ENCODE measurements around the gene ERICH2.

Gene ERICH2

DNA sequence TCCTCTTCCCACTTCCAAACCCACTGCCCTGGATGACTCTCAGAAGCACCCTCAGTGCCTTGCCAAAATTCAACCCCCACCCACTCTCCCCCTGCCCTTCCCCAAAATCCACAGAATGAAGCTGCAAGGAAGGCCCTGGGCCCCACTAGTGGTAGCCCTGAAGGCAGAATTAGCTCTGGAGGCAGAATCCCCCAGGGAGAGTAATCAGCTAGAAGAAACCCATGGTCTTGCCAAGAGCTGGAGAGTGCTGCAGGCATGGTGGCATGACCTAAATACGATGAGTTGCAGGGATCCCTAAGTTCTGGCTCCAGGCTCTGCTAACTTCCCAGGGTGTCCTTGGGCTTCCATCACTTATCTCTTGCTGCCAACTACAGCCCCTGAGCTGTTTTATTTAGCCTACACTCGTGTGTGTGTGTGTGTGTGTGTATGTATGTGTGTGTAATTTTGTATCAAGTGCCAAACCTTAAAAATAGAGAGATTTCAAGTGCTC is 54.4 kb downstream of the ERICH2 start:
- Histone ChIP-seq H3K9me3 (ENCODE audit: control extremely low read depth in 1 of 5, control insufficient read depth in 4 of 5, insufficient read depth in 2 of 5, low read depth in 1 of 5, low read length in 4 of 5) (no peaks in the 10 kb centered on the region), H3K27ac (ENCODE audit: insufficient read depth in 1 of 2, low read depth in 1 of 2, low read length in 2 of 2, poor library complexity in 1 of 2, severe bottlenecking in 2 of 2) (no peak overlapping the region), H3K36me3 (ENCODE audit: control insufficient read depth in 4 of 4, insufficient read depth in 4 of 4, low read length in 3 of 4) (no peaks in the 10 kb centered on the region), H3K27me3 (replicated peaks in 2 of 5; ENCODE audit: control insufficient read depth in 4 of 5, insufficient read depth in 5 of 5, low read length in 4 of 5) (peaks cover 0 to 92% (median 39%) of the 10 kb centered on the region in 5 experiments), H3K4me3 (ENCODE audit: control insufficient read depth in 1 of 7, extremely low read depth in 1 of 7, insufficient read depth in 4 of 7, low read depth in 2 of 7, low read length in 6 of 7) (no peak overlapping the region), H3K4me1 (ENCODE audit: control extremely low read depth in 1 of 4, control insufficient read depth in 4 of 4, insufficient read depth in 4 of 4, low read length in 3 of 4) (peaks cover 0 to 42% (median 38%) of the 10 kb centered on the region in 4 experiments)
- no CpG with 5 or more reads among the region's 2 CpGs for WGBS (ENCODE audit: insufficient coverage)
- ChIA-PET CTCF (interaction anchor here (1.1 to 2.5 kb wide), 7 partner anchors 9 to 104 kb away, joined by 3 to 12 read pairs (median 4); partner anchors contain the start of genes GAD1 and GORASP2), POLR2A (no interaction called here)
- DNase-seq = no peak

DNA sequence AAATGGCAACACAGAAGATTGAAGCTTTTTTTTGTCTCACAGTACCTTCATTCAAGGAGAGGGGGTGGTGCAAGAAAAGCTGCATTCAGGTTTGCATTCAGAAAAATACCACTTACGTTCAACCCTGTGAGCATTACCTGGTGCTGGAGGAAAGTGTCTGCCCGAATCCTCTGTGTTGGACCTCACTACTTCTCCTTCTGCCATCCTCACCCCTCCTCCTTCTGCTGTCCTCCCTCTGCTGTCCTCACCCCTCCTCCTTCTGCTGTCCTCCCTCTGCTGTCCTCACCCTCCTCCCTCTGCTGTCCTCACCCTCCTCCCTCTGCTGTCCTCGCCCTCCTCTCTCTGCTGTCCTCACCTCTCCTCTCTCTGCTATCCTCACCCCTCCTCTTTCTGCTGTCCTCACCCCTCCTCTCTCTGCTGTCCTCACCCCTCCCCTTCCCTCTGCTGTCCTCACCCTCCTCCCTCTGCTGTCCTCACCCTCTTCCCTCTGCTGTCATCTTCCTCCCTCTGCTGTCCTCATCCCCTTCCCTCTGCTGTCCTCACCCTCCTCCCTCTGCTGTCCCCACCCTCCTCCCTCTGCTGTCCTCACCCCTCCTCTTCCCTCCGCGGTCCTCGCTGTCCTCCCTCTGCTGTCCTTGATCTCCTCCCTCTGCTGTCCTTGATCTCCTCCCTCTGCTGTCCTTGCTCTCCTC is 57.8 kb downstream of the ERICH2 start:
- ChIA-PET POLR2A (no interaction called here), CTCF (interaction anchor here (0.8 to 1.4 kb wide), 2 partner anchors 11 to 16 kb away, joined by 3 to 5 read pairs; no protein-coding TSS in a partner anchor)
- 93% methylated on average over 4 of the region's 6 CpGs for WGBS (ENCODE audit: insufficient coverage)
- Histone ChIP-seq H3K9me3 (ENCODE audit: control extremely low read depth in 1 of 5, control insufficient read depth in 4 of 5, insufficient read depth in 2 of 5, low read depth in 1 of 5, low read length in 4 of 5) (no peaks in the 10 kb centered on the region), H3K4me3 (ENCODE audit: control insufficient read depth in 1 of 7, extremely low read depth in 1 of 7, insufficient read depth in 4 of 7, low read depth in 2 of 7, low read length in 6 of 7) (no peak overlapping the region), H3K27me3 (replicated peaks in 2 of 5; ENCODE audit: control insufficient read depth in 4 of 5, insufficient read depth in 5 of 5, low read length in 4 of 5) (peaks cover 0 to 61% (median 12%) of the 10 kb centered on the region in 5 experiments), H3K4me1 (ENCODE audit: control extremely low read depth in 1 of 4, control insufficient read depth in 4 of 4, insufficient read depth in 4 of 4, low read length in 3 of 4) (peaks cover 0 to 12% (median 10%) of the 10 kb centered on the region in 4 experiments), H3K36me3 (ENCODE audit: control insufficient read depth in 4 of 4, insufficient read depth in 4 of 4, low read length in 3 of 4) (no peaks in the 10 kb centered on the region), H3K27ac (ENCODE audit: insufficient read depth in 1 of 2, low read depth in 1 of 2, low read length in 2 of 2, poor library complexity in 1 of 2, severe bottlenecking in 2 of 2) (no peak overlapping the region)
- DNase-seq = no peak

DNA sequence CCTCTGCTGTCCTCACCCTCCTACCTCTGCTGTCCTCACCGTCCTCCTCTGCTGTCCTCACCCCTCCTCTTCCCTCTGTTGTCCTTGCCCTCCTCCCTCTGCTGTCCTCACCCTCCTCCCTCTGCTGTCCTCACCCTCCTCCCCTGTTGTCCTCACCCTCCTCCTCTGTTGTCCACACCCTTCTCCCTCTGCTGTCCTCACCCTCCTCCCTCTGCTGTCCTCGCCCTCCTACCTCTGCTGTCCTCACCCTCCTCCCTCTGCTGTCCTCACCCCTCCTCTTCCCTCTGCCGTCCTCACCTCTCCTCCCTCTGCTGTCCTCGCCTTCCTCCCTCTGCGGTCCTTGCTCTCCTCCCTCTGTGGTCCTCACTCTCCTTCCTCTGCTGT is 58.3 kb downstream of the ERICH2 start:
- Histone ChIP-seq H3K27me3 (replicated peaks in 2 of 5; ENCODE audit: control insufficient read depth in 4 of 5, insufficient read depth in 5 of 5, low read length in 4 of 5) (peaks cover 0 to 56% (median 12%) of the 10 kb centered on the region in 5 experiments), H3K27ac (ENCODE audit: insufficient read depth in 1 of 2, low read depth in 1 of 2, low read length in 2 of 2, poor library complexity in 1 of 2, severe bottlenecking in 2 of 2) (no peak overlapping the region), H3K4me3 (ENCODE audit: control insufficient read depth in 1 of 7, extremely low read depth in 1 of 7, insufficient read depth in 4 of 7, low read depth in 2 of 7, low read length in 6 of 7) (no peak overlapping the region), H3K9me3 (ENCODE audit: control extremely low read depth in 1 of 5, control insufficient read depth in 4 of 5, insufficient read depth in 2 of 5, low read depth in 1 of 5, low read length in 4 of 5) (no peaks in the 10 kb centered on the region), H3K36me3 (ENCODE audit: control insufficient read depth in 4 of 4, insufficient read depth in 4 of 4, low read length in 3 of 4) (no peaks in the 10 kb centered on the region), H3K4me1 (ENCODE audit: control extremely low read depth in 1 of 4, control insufficient read depth in 4 of 4, insufficient read depth in 4 of 4, low read length in 3 of 4) (peaks cover 0 to 7% (median 5%) of the 10 kb centered on the region in 4 experiments)
- CTCF ChIA-PET = no interaction called here
- DNase-seq = no peak
- 92% methylated on average over 5 of the region's 5 CpGs for WGBS (ENCODE audit: insufficient coverage)
- POLR2A ChIA-PET = no interaction called here

DNA sequence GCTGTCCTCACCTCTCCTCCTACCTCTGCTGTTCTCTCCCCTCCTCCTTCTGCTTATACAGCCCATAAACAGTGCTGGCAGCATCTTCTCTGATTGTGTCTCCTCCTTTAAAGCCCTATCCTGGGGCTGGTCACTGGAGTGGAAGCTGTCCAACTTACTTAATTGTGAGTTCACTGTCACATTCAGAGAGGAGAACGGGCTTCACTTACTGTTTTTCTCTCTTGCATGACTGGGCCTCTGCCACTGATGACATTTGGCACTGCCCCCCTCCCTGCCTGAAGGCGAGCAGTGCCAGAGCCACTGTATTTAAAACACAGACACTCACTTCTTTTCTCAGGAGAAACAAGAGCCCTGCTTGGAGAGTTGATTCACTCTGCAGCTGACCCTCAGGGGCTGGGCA is 58.9 kb downstream of the ERICH2 start:
- Histone ChIP-seq H3K4me3 (ENCODE audit: control insufficient read depth in 1 of 7, extremely low read depth in 1 of 7, insufficient read depth in 4 of 7, low read depth in 2 of 7, low read length in 6 of 7) (no peak overlapping the region), H3K27me3 (replicated peaks in 2 of 5; ENCODE audit: control insufficient read depth in 4 of 5, insufficient read depth in 5 of 5, low read length in 4 of 5) (peaks cover 0 to 51% (median 9%) of the 10 kb centered on the region in 5 experiments), H3K36me3 (ENCODE audit: control insufficient read depth in 4 of 4, insufficient read depth in 4 of 4, low read length in 3 of 4) (no peaks in the 10 kb centered on the region), H3K4me1 (ENCODE audit: control extremely low read depth in 1 of 4, control insufficient read depth in 4 of 4, insufficient read depth in 4 of 4, low read length in 3 of 4) (peaks cover 0 to 2% (median under 1%) of the 10 kb centered on the region in 4 experiments), H3K9me3 (ENCODE audit: control extremely low read depth in 1 of 5, control insufficient read depth in 4 of 5, insufficient read depth in 2 of 5, low read depth in 1 of 5, low read length in 4 of 5) (no peaks in the 10 kb centered on the region), H3K27ac (ENCODE audit: insufficient read depth in 1 of 2, low read depth in 1 of 2, low read length in 2 of 2, poor library complexity in 1 of 2, severe bottlenecking in 2 of 2) (no peak overlapping the region)
- WGBS (ENCODE audit: insufficient coverage) = 100% methylated on average over 2 of the region's 2 CpGs
- ChIA-PET POLR2A (no interaction called here), CTCF (interaction anchor here (5.0 kb wide), 1 partner anchor 14 kb away, joined by 23 read pairs; no protein-coding TSS in a partner anchor)
- DNase-seq = no peak

DNA sequence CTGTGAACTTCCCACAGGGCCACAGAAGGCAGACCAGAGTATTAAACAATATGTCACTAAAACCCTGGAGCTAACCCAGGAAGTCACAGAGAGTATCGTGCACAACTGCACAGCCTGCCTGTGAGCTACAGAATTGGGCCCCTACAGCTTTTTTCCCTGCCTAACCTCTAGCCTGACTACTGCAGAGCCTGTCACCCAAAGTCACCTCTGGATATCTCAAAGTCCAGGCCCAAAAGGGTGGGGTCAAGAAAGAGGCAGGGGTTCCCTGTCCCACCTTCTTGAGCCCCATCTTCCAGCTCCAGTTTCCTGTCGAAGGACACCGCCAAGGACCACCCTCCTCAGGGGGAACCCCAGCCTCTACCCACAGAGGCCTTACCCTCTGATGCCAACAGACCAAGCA is 60.0 kb downstream of the ERICH2 start:
- Histone ChIP-seq H3K36me3 (ENCODE audit: control insufficient read depth in 4 of 4, insufficient read depth in 4 of 4, low read length in 3 of 4) (no peaks in the 10 kb centered on the region), H3K9me3 (ENCODE audit: control extremely low read depth in 1 of 5, control insufficient read depth in 4 of 5, insufficient read depth in 2 of 5, low read depth in 1 of 5, low read length in 4 of 5) (no peaks in the 10 kb centered on the region), H3K27ac (ENCODE audit: insufficient read depth in 1 of 2, low read depth in 1 of 2, low read length in 2 of 2, poor library complexity in 1 of 2, severe bottlenecking in 2 of 2) (no peak overlapping the region), H3K4me1 (ENCODE audit: control extremely low read depth in 1 of 4, control insufficient read depth in 4 of 4, insufficient read depth in 4 of 4, low read length in 3 of 4) (no peaks in the 10 kb centered on the region), H3K27me3 (replicated peaks in 2 of 5; ENCODE audit: control insufficient read depth in 4 of 5, insufficient read depth in 5 of 5, low read length in 4 of 5) (peaks cover 0 to 40% (median 7%) of the 10 kb centered on the region in 5 experiments), H3K4me3 (ENCODE audit: control insufficient read depth in 1 of 7, extremely low read depth in 1 of 7, insufficient read depth in 4 of 7, low read depth in 2 of 7, low read length in 6 of 7) (no peak overlapping the region)
- WGBS (ENCODE audit: insufficient coverage) = 100% methylated on average over 1 of the region's 3 CpGs
- POLR2A ChIA-PET = no interaction called here
- DNase-seq = no peak
- CTCF ChIA-PET = interaction anchor here (1.3 to 5.0 kb wide), 2 partner anchors 13 to 39 kb away, joined by 3 to 23 read pairs; no protein-coding TSS in a partner anchor

DNA sequence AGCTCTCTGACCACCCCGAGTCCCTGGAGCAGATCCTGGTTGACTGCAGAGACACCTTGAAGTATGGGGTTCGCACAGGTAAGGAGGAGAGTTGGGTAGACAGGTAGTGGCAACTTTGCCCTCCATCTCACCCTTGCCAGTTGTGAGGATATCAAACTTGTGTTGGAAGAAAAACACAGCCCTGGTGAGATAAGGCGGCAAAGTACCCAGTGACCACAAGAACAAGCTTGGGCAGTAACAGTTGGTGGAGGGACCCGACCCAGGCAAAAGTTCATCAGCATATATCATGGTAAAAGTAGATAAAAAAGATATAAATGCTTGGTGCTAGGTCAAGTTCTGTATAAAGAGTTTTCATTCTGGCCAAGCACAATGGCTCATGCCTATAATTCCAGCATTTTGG is 60.9 kb downstream of the ERICH2 start:
- Histone ChIP-seq H3K4me1 (ENCODE audit: control extremely low read depth in 1 of 4, control insufficient read depth in 4 of 4, insufficient read depth in 4 of 4, low read length in 3 of 4) (no peaks in the 10 kb centered on the region), H3K27me3 (replicated peaks in 2 of 5; ENCODE audit: control insufficient read depth in 4 of 5, insufficient read depth in 5 of 5, low read length in 4 of 5) (peaks cover 0 to 33% (median 7%) of the 10 kb centered on the region in 5 experiments), H3K36me3 (ENCODE audit: control insufficient read depth in 4 of 4, insufficient read depth in 4 of 4, low read length in 3 of 4) (no peaks in the 10 kb centered on the region), H3K9me3 (ENCODE audit: control extremely low read depth in 1 of 5, control insufficient read depth in 4 of 5, insufficient read depth in 2 of 5, low read depth in 1 of 5, low read length in 4 of 5) (no peaks in the 10 kb centered on the region), H3K4me3 (ENCODE audit: control insufficient read depth in 1 of 7, extremely low read depth in 1 of 7, insufficient read depth in 4 of 7, low read depth in 2 of 7, low read length in 6 of 7) (no peak overlapping the region), H3K27ac (ENCODE audit: insufficient read depth in 1 of 2, low read depth in 1 of 2, low read length in 2 of 2, poor library complexity in 1 of 2, severe bottlenecking in 2 of 2) (no peak overlapping the region)
- CTCF ChIA-PET = interaction anchor here (1.1 to 5.0 kb wide), 3 partner anchors 9 to 38 kb away, joined by 3 to 23 read pairs (median 4); no protein-coding TSS in a partner anchor
- POLR2A ChIA-PET = no interaction called here
- WGBS (ENCODE audit: insufficient coverage) = 100% methylated on average over 4 of the region's 4 CpGs
- DNase-seq = no peak

DNA sequence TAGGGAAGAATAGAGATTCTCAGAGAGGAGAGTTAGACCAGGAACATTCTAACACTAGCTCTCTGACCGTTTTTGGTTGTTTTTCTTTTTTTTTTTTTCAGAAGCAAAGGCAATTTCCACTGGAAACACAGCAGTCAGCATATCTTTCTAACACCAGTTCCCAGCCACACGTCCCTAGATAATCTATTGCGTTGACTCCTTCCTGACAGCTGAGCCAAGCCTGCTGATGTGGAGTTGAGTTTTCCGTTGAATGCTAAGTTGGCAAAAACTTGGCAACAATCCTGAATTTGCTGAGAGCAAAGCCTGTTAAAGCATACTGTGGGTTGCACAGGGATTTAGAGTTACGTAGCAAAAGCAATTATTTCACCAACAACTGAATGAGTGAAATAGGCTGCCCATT is 65.8 kb downstream of the ERICH2 start:
- no peak overlapping the region for H3K4me3 ChIP-seq (ENCODE audit: control insufficient read depth in 1 of 7, extremely low read depth in 1 of 7, insufficient read depth in 4 of 7, low read depth in 2 of 7, low read length in 6 of 7)
- 70% methylated on average over 2 of the region's 5 CpGs for WGBS (ENCODE audit: insufficient coverage)
- H3K4me1 ChIP-seq (ENCODE audit: control extremely low read depth in 1 of 4, control insufficient read depth in 4 of 4, insufficient read depth in 4 of 4, low read length in 3 of 4) = peaks cover 0 to 4% (median 0%) of the 10 kb centered on the region in 4 experiments
- H3K9me3 ChIP-seq (ENCODE audit: control extremely low read depth in 1 of 5, control insufficient read depth in 4 of 5, insufficient read depth in 2 of 5, low read depth in 1 of 5, low read length in 4 of 5) = no peaks in the 10 kb centered on the region
- no peaks in the 10 kb centered on the region for H3K36me3 ChIP-seq (ENCODE audit: control insufficient read depth in 4 of 4, insufficient read depth in 4 of 4, low read length in 3 of 4)
- ChIA-PET CTCF (no interaction called here), POLR2A (no interaction called here)
- no peak overlapping the region for H3K27ac ChIP-seq (ENCODE audit: insufficient read depth in 1 of 2, low read depth in 1 of 2, low read length in 2 of 2, poor library complexity in 1 of 2, severe bottlenecking in 2 of 2)
- DNase-seq = no peak
- peaks cover 0 to under 1% (median 0%) of the 10 kb centered on the region in 5 experiments for H3K27me3 ChIP-seq (replicated peaks in 2 of 5; ENCODE audit: control insufficient read depth in 4 of 5, insufficient read depth in 5 of 5, low read length in 4 of 5)

Measured in common myeloid progenitor, CD34-positive (primary cell).